ENCODE measurements around the gene SOX9. TPM values are rescaled to one million over a fixed set of nuclear protein-coding genes. Genes with fewer than 3 reads are reported as not detected.

Gene SOX9
- total RNA-seq = not detected

DNA sequence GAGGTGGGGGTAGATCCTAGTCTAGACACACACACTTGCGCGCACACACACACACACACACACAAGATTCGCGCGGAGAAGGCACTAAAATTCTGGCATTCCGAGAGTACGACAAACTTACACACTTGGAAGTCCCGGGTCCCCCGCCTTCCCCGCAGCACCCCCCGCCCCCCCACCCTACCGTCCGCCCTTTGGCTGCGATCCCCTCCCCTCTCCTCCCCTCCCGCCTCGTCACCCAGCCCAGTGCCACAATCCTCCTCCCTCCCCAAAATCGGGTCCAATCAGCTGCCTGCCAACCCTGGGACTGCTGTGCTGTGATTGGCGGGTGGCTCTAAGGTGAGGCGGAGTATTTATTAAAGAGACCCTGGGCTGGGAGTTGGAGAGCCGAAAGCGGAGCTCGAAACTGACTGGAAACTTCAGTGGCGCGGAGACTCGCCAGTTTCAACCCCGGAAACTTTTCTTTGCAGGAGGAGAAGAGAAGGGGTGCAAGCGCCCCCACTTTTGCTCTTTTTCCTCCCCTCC is at the start of gene SOX9:
Gene SOX9 (plus strand): TSS at position 379 of the 522 bp plus-strand sequence. CDS start 372 bp downstream, outside the sequence.
- DNase-seq (ENCODE audit: low read depth in 2 of 3, low spot score in 2 of 3) = peak in 1 of 3 donors; percentile 39

- no peak for DNase-seq (ENCODE audit: low read depth in 2 of 3, low spot score in 2 of 3)
Observed at GRCh38 chr17:72071330-72071729, 49.5 kb upstream of the SOX9 start.

- no peak for DNase-seq (ENCODE audit: low read depth in 2 of 3, low spot score in 2 of 3)
Observed at GRCh38 chr17:72075995-72076677, 44.7 kb upstream of the SOX9 start.

DNA sequence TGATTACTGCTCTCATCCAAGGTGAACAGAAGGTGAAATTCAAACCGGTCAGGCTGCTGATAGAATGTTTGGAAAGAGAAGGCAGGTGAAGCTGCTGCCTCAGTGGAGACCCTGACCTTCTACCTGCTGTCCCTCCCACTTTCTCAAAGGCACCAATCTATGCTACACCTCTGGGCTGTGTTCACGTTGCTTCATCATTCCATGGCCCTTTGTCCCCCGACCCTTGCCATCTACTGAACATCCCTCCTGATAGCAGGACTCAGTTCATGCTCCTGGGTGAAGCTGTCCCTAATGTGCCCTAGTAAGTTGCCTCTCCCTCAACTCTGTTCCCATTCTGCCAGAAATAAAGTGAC is 44.2 kb upstream of the SOX9 start:
- DNase-seq (ENCODE audit: low read depth in 2 of 3, low spot score in 2 of 3) = no peak

GRCh38 chr17:72077326-72077960 is 43.4 kb upstream of the SOX9 start:
- no peak for DNase-seq (ENCODE audit: low read depth in 2 of 3, low spot score in 2 of 3)

DNA sequence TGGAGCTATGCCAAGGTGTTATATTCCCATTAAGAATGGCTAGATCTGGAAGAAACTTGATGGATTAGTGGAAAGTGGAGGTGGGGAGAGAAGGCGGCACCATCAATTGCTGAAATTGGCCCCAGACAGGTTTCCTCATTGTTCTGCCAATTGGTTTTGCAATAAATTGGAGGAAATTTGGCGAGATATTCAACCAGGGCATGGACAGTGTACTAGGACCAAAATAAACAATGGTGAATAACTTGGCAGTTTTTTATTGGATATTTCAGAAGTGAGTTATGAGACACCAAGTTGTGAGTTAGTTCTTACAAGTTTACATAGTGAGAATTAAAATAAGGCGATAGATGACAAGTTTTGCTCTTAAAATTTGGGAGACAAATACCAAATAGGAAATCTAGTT is 41.1 kb upstream of the SOX9 start:
- DNase-seq (ENCODE audit: low read depth in 2 of 3, low spot score in 2 of 3) = no peak

DNA sequence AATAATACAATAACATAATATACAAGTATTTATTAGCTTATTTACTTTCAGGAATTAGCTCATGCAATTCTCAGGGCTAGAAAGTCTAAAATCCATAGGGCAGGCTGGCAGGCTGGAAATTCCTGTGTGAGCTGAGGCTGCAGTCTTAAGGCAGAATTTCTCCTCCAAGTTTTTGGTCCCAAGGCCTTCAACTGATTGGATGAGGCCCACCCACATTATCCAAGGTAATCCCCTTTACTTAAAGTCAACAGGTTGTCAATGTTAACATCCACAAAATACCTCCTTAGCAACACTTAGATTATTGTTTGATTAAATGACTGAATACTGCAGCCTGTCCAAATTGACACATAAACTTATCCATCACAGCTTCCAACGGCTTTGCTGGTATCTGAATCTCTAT is 32.9 kb upstream of the SOX9 start:
- DNase-seq (ENCODE audit: low read depth in 2 of 3, low spot score in 2 of 3) = no peak

GRCh38 chr17:72089453-72089987 is 31.3 kb upstream of the SOX9 start:
- DNase-seq (ENCODE audit: low read depth in 2 of 3, low spot score in 2 of 3) = no peak

DNA sequence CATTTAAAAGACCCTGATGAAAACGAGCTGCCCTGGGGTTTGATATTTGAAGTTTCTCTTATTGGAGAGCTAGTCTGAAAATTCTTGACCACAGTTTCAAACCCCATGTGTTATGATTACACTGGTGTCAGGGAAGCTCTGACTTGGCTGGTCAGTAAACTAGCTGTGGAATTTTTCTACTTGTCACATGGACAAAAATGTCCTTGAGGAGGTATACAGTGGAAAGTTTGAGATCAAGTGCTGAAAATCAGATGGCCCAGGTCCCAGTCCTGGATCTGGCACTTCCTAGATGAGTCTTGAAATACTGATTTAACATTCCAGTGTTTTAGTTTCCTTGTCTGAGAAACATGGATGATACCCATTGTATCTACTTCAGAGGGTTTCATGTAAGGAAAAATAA is 30.7 kb upstream of the SOX9 start:
- DNase-seq (ENCODE audit: low read depth in 2 of 3, low spot score in 2 of 3) = no peak

DNA sequence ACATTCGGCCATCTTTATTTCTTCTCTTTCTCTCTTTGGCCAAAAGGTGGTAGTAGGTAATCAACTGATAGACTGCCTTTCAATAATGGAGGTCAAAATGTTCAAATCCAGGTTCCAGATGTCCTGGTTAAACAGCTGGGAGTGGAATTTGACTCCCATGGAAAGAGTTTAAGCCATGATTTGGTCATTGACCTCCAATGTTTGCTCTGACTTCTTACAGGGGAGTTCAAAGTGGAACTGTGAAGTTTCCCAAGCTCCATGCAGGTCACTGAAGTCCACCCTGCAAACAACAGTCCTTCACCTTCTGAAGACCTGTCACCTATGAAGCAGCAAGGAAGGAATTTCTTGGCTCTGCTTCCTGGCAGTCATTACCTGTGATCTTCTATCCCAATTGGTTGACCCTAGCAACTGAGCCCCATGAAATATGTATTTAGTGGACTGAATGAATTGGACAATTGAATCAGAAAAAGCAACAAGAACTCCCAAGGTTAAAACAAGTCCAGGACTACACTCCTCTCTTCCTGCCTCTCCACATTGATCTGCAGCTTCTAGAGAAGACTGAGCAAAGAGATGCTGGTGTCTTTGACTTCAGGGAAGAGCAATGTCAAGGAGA is 28.0 kb upstream of the SOX9 start:
- no peak for DNase-seq (ENCODE audit: low read depth in 2 of 3, low spot score in 2 of 3)

DNA sequence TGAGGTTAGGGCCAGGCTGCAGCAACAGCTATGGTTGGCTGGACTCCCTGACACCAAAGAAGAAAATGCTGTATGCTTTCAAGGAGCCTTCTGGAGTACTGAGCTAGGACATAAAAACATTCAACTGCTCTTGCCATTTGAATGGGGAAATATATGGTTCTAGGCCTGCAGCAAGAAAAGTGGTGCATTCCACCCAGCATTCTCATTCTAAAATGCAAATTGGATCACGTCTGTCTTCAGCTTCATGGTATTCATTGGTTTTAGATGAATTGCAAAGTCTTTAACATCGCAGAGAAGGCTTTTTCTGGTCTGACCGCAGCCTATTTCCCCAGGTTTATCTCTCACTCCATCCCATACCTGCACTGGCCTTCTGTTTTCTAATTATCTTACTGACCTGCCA is 27.1 kb upstream of the SOX9 start:
- no peak for DNase-seq (ENCODE audit: low read depth in 2 of 3, low spot score in 2 of 3)

DNA sequence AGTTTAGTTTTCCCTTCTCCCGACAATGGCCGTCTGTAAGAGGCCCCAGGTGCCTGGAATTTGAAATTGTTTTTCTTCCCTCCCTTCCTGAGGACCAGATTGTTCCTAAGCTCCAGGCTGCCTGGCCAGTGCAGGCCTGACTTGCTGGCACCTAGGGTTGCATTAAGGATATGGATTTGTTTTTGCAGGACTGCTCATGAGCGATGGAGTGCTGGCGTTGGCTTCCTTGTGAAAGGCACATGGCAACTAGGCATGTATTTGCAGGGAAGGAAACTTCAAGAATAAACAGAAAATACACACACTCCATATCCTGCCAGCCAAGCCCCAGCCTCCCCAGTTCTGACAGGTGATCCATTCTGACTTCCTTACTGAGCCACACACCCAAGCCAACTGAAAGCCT is 25.5 kb upstream of the SOX9 start:
- no peak for DNase-seq (ENCODE audit: low read depth in 2 of 3, low spot score in 2 of 3)

- no peak for DNase-seq (ENCODE audit: low read depth in 2 of 3, low spot score in 2 of 3)
Observed at GRCh38 chr17:72097144-72097543, 23.7 kb upstream of the SOX9 start.

DNA sequence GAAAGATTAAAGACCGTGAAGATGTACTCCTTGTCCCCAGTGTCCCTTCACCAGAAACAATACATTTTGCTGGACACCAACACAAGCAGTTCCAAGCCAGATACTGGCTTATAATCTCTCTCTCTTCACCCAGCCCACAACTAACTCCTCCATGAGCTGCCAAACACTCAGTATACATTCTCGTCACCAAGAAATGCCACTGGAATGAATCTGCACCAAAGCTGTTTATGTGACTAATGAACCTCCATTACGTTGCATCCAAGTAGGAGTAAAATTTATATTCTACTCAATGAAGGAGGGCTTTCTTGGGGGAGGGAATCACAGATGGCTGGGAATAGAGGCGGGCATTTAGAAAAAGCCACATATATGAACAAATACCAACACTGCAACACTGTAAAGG is 20.9 kb upstream of the SOX9 start:
- no peak for DNase-seq (ENCODE audit: low read depth in 2 of 3, low spot score in 2 of 3)

GRCh38 chr17:72100470-72100869 is 20.4 kb upstream of the SOX9 start:
- DNase-seq (ENCODE audit: low read depth in 2 of 3, low spot score in 2 of 3) = no peak

GRCh38 chr17:72101526-72101925 is 19.3 kb upstream of the SOX9 start:
- DNase-seq (ENCODE audit: low read depth in 2 of 3, low spot score in 2 of 3) = no peak

DNA sequence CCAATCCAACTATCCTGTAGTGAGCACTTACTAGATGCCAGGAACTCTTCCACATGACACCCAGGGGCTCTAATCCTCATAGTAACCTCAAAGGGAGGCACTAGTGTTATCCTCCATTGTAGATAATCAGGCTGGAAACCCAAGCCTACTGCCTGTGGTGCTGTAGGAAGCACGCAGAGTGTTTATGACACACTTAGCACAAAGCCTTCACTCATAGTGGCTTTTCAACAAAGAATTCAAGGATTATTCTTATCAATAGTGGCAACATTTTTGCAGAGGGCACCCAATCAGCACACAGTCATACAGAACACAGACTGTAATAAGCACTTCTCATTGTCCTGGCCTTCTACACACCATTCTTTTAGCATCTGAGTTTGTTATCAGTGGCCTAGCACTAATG is 18.5 kb upstream of the SOX9 start:
- DNase-seq (ENCODE audit: low read depth in 2 of 3, low spot score in 2 of 3) = no peak

DNA sequence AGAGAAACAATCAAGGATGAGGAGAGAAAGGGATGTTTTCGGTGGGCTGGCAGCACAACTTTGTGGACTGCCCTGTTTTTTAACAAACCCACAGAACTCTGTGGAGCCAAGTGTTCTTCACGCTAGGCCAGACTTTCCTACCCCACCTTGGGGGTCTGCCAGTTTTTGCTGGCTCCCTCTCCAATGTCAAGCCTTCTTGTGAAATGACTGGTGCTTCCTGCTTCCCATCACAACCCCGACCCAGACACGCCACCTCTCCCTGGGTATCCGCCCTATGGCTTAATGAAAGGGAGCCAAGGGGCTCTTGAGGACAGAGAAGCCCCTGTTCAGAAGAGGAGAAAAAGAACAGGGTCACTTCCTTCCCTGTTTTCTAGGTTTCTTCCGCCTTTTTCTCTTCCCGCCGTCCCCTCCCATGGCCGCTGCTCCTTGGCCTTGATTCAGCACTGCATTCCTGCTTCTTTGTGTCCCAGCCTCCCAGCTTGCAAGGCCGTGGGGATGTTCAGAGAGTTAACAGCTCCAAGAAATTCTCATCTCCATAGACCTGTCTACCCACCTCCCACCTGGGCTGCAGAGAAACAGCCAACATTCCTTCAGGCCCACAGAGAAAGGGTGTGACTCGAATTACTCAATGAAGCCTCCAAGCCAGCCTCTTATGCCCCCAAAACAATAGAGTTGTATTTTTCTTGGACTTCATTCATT is 16.5 kb upstream of the SOX9 start:
- no peak for DNase-seq (ENCODE audit: low read depth in 2 of 3, low spot score in 2 of 3)

DNA sequence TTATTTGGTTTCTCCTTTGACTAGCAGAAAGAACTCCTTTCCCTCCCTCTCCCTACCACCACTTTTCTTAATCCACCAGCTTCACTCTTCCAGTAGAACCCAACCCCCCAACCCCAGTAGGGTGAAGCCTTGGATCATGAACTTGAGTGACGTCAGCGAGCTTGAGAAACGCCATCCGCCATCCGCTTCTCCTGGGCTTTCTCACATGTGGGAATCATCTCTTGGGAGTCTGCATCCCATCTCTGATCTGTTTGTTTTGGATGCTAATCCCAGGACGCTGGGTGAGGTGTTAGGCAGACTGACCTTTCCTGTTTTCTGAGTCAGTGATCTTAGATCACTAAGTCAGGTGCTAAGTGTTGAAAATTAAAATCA is 16.0 kb upstream of the SOX9 start:
- DNase-seq (ENCODE audit: low read depth in 2 of 3, low spot score in 2 of 3) = no peak

- no peak for DNase-seq (ENCODE audit: low read depth in 2 of 3, low spot score in 2 of 3)
Observed at GRCh38 chr17:72107100-72107499, 13.7 kb upstream of the SOX9 start.

DNA sequence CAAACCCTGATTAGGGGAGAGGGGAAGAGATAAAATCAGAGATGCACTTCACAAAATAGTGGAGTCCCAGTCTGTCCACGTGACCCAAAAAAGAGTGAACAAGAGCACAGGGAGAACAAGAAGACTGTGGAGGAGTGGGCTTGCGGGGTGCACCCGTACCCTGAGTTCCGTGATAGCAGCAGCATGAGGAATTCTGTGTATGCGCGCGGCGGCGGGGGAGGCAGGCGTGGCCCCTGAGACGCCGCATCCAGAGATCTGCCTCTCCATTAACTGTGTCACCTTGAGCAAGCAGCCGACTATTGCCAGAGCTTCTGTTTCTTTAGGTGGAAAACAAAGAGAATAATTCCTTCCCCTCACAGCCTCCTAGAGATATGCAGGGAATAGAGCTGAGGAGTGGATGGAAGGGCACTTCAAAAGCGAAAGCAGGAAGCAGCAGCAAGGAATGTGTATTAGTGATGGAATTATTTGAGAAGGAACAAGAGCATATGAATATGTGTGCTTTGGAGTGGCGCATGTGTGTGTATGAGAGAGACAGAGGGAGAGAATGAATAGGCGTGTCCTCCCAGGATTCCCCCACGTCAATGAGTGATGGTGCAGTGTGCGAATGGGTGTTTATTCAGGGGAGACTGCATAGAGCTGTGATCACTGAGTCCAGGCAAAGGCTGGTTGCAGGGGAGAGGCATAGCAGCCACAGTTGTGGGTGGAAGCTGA is 10.4 kb upstream of the SOX9 start:
- DNase-seq (ENCODE audit: low read depth in 2 of 3, low spot score in 2 of 3) = no peak
